ENCODE data around the gene ARHGAP42.

ARHGAP42 gene

DNA sequence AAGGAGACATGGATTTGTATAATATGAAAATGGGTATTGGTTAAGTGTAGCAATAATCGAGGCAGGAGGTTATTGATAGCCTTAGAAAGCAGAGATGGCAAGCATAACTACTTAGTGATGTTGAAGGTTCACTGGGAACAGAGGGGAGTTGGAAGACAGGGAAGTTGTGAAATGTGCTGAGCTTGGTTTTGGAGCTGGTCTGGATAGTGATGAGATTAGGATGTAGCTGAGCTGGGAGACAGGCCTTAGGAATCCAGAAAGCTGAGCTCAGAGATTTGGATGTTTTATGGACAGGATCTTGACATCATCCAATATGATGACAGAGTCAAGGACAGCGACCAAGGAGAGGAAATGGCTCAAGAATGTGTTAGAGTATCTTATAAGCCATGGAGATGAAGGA lies 113.1 kb downstream of the ARHGAP42 start:
- H3K4me3 Mint-ChIP-seq, result no peak overlapping the region
- H3K27ac Mint-ChIP-seq, result no peak overlapping the region
- no peaks in the 10 kb centered on the region for H3K27me3 Mint-ChIP-seq (ENCODE audit: low read depth)
- no peaks in the 10 kb centered on the region for H3K9me3 Mint-ChIP-seq
- TF ChIP-seq, protein P1, sequence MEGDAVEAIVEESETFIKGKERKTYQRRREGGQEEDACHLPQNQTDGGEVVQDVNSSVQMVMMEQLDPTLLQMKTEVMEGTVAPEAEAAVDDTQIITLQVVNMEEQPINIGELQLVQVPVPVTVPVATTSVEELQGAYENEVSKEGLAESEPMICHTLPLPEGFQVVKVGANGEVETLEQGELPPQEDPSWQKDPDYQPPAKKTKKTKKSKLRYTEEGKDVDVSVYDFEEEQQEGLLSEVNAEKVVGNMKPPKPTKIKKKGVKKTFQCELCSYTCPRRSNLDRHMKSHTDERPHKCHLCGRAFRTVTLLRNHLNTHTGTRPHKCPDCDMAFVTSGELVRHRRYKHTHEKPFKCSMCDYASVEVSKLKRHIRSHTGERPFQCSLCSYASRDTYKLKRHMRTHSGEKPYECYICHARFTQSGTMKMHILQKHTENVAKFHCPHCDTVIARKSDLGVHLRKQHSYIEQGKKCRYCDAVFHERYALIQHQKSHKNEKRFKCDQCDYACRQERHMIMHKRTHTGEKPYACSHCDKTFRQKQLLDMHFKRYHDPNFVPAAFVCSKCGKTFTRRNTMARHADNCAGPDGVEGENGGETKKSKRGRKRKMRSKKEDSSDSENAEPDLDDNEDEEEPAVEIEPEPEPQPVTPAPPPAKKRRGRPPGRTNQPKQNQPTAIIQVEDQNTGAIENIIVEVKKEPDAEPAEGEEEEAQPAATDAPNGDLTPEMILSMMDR (IDR thresholded peaks at IDR 0.05; ENCODE audit: unreplicated experiment in 3 of 3), result no peak
- peaks cover 12% of the 10 kb centered on the region for H3K4me1 Mint-ChIP-seq
- H3K36me3 Mint-ChIP-seq (ENCODE audit: low read depth), result peaks cover 23% of the 10 kb centered on the region

DNA sequence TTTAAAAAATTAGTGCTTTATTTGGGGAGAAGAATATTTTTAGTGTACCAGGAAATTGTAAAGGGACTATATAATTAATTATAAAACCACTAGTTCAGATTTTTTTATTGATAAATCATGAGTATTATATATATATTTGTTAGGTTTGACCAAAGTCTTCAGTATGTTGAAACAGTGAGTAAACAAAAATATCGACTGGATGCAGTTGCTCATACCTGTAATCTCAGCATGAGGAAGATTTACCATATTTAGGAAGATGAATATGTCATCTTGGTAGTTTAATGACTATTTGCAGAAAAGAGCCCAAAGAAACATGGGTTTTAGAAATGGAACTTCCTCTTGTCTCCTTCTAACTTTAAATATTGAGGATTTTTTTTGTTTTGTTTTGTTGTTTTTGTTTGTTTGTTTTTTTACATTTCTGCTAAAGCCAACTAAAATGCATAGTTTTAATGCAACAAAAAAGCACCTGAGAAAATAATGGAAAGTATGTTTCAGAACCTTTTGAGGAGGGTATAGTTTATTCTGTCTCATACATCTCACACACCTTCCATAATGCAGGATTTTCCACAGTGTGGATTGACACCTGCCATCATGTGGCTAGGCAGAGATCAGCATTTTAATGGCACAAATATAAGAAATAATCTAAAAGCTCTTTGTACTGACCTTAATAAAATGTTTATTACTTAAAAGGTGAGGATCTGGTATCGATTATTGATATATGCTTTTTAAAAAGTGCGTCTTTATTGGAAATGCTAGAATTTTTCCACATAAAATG lies 114.3 kb downstream of the ARHGAP42 start:
- H3K36me3 Mint-ChIP-seq (ENCODE audit: low read depth), result peaks cover 14% of the 10 kb centered on the region

GRCh38 chr11:100805506-100806199 lies 118.6 kb downstream of the ARHGAP42 start:
- no peaks in the 10 kb centered on the region for H3K27me3 Mint-ChIP-seq (ENCODE audit: low read depth)
- H3K4me1 Mint-ChIP-seq, result peaks cover 31% of the 10 kb centered on the region
- H3K9me3 Mint-ChIP-seq, result no peaks in the 10 kb centered on the region
- TF ChIP-seq, protein P1 (IDR thresholded peaks at IDR 0.05; ENCODE audit: unreplicated experiment in 3 of 3), result no peak
- no peak overlapping the region for H3K4me3 Mint-ChIP-seq
- H3K36me3 Mint-ChIP-seq (ENCODE audit: low read depth), result no peaks in the 10 kb centered on the region
- H3K27ac Mint-ChIP-seq, result peak overlapping the region in 1 of 3 experiments; percentile 23

More for the DNA sequence above, 114.3 kb downstream of the ARHGAP42 start:
- Mint-ChIP-seq H3K4me3 (no peak overlapping the region), H3K27ac (no peak overlapping the region), H3K9me3 (no peaks in the 10 kb centered on the region), H3K4me1 (peaks cover 16% of the 10 kb centered on the region), H3K27me3 (ENCODE audit: low read depth) (no peaks in the 10 kb centered on the region)
- TF ChIP-seq, protein P1 (IDR thresholded peaks at IDR 0.05; ENCODE audit: unreplicated experiment in 3 of 3), result no peak

DNA sequence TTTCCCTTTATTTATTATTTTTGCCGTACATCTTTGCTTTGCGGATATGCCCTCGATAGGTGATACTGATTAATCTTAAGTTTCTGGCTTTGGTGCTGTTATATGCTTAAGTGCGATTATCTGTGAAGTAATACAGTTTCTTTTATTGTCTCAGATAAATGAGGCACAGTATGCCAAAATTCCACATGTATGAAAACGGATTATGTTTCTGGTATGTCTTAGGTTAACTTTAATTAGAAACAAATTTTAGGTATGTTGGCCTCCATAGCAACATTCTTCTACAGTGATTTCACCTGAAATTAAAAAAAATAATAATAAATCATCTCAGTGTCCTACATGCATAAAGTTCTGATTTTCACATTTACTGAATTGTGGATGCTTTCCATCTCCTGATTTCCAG lies 119.2 kb downstream of the ARHGAP42 start:
- TF ChIP-seq, protein P1 (IDR thresholded peaks at IDR 0.05; ENCODE audit: unreplicated experiment in 3 of 3), result no peak
- Mint-ChIP-seq H3K9me3 (no peaks in the 10 kb centered on the region), H3K4me3 (no peak overlapping the region), H3K27ac (peak overlapping the region in 1 of 3 experiments; percentile 23), H3K4me1 (peaks cover 31% of the 10 kb centered on the region), H3K27me3 (ENCODE audit: low read depth) (no peaks in the 10 kb centered on the region), H3K36me3 (ENCODE audit: low read depth) (no peaks in the 10 kb centered on the region)

- H3K4me3 Mint-ChIP-seq, result no peak overlapping the region
- peaks cover 10% of the 10 kb centered on the region for H3K36me3 Mint-ChIP-seq (ENCODE audit: low read depth)
- TF ChIP-seq, protein P1 (IDR thresholded peaks at IDR 0.05; ENCODE audit: unreplicated experiment in 3 of 3), result no peak
- H3K27ac Mint-ChIP-seq, result peak overlapping the region; percentile 60 to 92 (median 67)
- H3K27me3 Mint-ChIP-seq (ENCODE audit: low read depth), result no peaks in the 10 kb centered on the region
- peaks cover 26% of the 10 kb centered on the region for H3K4me1 Mint-ChIP-seq
- H3K9me3 Mint-ChIP-seq, result no peaks in the 10 kb centered on the region
These were observed 121.9 kb downstream of the ARHGAP42 start for GRCh38 chr11:100808904-100809491.

Data from nephron (organoid).